Panc1 (cell line): Measurements from ENCODE around the gene UAP1L1. TPM values are rescaled to one million over a fixed set of nuclear protein-coding genes. Genes with fewer than 3 reads are reported as not detected.

Experiments
- ATAC-seq: fragments of 200-7000 bp; cut with Tn5 transposase; 2 replicates; pipeline ENCODE4 v1.9.1; 2020; ENCODE audit warnings: mild to moderate bottlenecking, moderate library complexity
- BruUV-seq: library from RNA; stranded (reverse); fragments of 400-500 nt; replicated peaks from 2 replicates; lab custom pipeline; 2021; lab: Mats Ljungman, UMichigan
- CTCF ChIA-PET: fragments of 300-600 bp; sonication (Branson Sonifier 250); formaldehyde crosslinking; loops from one replicate; lab custom pipeline; 2022; ENCODE audit warnings: antibody characterized with exemption; lab: Charles Lee
- POLR2A ChIA-PET: fragments of 300-600 bp; sonication (Branson Sonifier 250); formaldehyde crosslinking; loops from one replicate; lab custom pipeline; 2022; ENCODE audit warnings: antibody characterized with exemption; lab: Charles Lee
- DNase-seq: peaks from one replicate; pipeline ENCODE4 v3.0.0-alpha.2; 2010; ENCODE audit warnings: low read depth, low spot score
- H3K27ac ChIP-seq: 2 replicates; pipeline ENCODE4 v1.5.1; 2011; ENCODE audit warnings: mild to moderate bottlenecking, low read length, inconsistent platforms
- H3K27me3 ChIP-seq: fragments of 200-500 bp; sonication (Bioruptor generic); 2 replicates; pipeline ENCODE4 v1.6.0; 2014; ENCODE audit warnings: low read length, inconsistent platforms; ENCODE audit not compliant: control insufficient read depth, insufficient read depth
- H3K36me3 ChIP-seq: fragments of 200-500 bp; sonication (Bioruptor generic); 2 replicates; pipeline ENCODE4 v1.5.1; 2014; ENCODE audit warnings: inconsistent platforms, mild to moderate bottlenecking, low read length, moderate library complexity; ENCODE audit not compliant: control insufficient read depth, insufficient read depth
- H3K4me1 ChIP-seq: 2 replicates; pipeline ENCODE4 v1.5.1; 2011; ENCODE audit warnings: inconsistent platforms, mild to moderate bottlenecking, low read length, moderate library complexity; ENCODE audit not compliant: control insufficient read depth, insufficient read depth
- H3K4me3 ChIP-seq, 2 experiments: 2 replicates each; pipeline ENCODE4 v1.5.1; 2011 to 2012; ENCODE audit warnings: low read depth in 2 of 2, low read length in 2 of 2, mild to moderate bottlenecking in 2 of 2, inconsistent platforms in 1 of 2, moderate library complexity in 1 of 2
- H3K9me3 ChIP-seq: fragments of 200-500 bp; sonication (Bioruptor generic); 2 replicates; pipeline ENCODE4 v1.5.1; 2014; ENCODE audit warnings: low read depth, mild to moderate bottlenecking, inconsistent platforms, low read length, moderate library complexity; ENCODE audit not compliant: control insufficient read depth, insufficient read depth
- POLR2AphosphoS5 ChIP-seq: IDR thresholded peaks from 2 replicates; pipeline ENCODE4 v1.6.1; 2012; ENCODE audit warnings: mild to moderate bottlenecking, low read depth, low read length, moderate library complexity
- SIN3A ChIP-seq: IDR thresholded peaks from 2 replicates; pipeline ENCODE4 v1.6.1; 2012; ENCODE audit warnings: low read depth, mild to moderate bottlenecking, low read length, moderate library complexity, borderline replicate concordance; ENCODE audit not compliant: insufficient read depth
- TCF7L2 ChIP-seq: IDR thresholded peaks from 2 replicates; pipeline ENCODE4 v1.6.1; 2011; ENCODE audit warnings: mild to moderate bottlenecking, low read depth, low read length, inconsistent platforms
- in situ Hi-C: cut with HindIII; loops from 2 replicates; pipeline ENCODE4 v1.10.0; 2016; ENCODE audit warnings: low sequenced_read_pairs, low pct_unique_long_range_greater_than_20kb
- intact Hi-C: fragments of 100-400 bp; cut with micrococcal nuclease; formaldehyde crosslinking; loops from one replicate; pipeline ENCODE4 v1.10.0; 2022; ENCODE audit not compliant: unreplicated experiment
- total RNA-seq: library from RNA; stranded (reverse); gene quantifications from one replicate; pipeline ENCODE4 v1.2.1, GENCODE V29; 2021; ENCODE audit not compliant: unreplicated experiment
- TF ChIP-seq, protein P1 (sequence below): fragments of 450-650 bp; IDR thresholded peaks from 2 replicates; pipeline ENCODE4 v1.5.1; 2017; ENCODE audit warnings: mild to moderate bottlenecking
- TF ChIP-seq, protein P2 (sequence below), 2 experiments: IDR thresholded peaks; 2 replicates each; pipeline ENCODE4 v1.6.1; 2011 to 2012; ENCODE audit warnings: low read depth in 2 of 2, control low read depth in 1 of 2, low read length in 1 of 2, mild to moderate bottlenecking in 1 of 2, moderate library complexity in 1 of 2; ENCODE audit not compliant: insufficient read depth in 1 of 2

UAP1L1 gene
- total RNA-seq, 1 experiment from 2014 or later: 23.1 TPM

DNA sequence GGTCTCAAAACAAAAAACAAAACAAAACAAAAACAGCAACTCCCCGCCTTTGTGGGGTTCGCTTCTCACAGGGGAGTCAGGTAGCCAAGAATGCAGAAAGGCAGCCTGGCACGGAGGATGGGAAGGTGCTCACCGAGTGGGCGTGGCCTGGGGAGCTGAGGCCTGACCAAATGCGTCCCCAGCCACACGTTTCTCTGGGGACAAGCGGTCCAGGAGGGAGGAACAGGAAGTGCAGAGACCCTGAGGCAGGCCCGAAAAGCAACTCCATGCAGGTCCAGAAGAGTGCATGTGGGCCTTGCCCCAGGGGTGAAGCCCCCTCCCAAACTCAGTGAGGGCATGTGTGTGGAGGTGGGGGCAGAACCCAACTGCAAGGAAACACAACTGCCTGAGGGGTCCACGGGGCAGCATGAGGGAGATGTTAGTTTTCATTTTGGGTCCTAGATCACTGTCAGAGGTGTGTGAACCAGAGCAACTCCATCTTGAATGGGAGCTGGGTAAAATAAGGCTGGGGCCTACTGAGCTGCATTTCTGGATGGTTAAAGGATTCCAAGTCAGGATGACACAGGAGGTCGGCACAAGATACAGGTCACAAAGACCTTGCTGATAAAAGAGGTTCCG is 2.6 kb upstream of the UAP1L1 start:
- DNase-seq (no peak), ATAC-seq (no peak)
- Histone ChIP-seq H3K4me3 (no peak overlapping the region), H3K36me3 (no peaks in the 10 kb centered on the region; the same call in 1 of the 2 replicates), H3K27me3 (no peaks in the 10 kb centered on the region), H3K27ac (no peak overlapping the region), H3K4me1 (no peaks in the 10 kb centered on the region), H3K9me3 (no peaks in the 10 kb centered on the region)
- BruUV-seq: no TSS peak
- intact Hi-C loops: no loop called here
- no peak for TF ChIP-seq TCF7L2
- TF ChIP-seq, protein P1, sequence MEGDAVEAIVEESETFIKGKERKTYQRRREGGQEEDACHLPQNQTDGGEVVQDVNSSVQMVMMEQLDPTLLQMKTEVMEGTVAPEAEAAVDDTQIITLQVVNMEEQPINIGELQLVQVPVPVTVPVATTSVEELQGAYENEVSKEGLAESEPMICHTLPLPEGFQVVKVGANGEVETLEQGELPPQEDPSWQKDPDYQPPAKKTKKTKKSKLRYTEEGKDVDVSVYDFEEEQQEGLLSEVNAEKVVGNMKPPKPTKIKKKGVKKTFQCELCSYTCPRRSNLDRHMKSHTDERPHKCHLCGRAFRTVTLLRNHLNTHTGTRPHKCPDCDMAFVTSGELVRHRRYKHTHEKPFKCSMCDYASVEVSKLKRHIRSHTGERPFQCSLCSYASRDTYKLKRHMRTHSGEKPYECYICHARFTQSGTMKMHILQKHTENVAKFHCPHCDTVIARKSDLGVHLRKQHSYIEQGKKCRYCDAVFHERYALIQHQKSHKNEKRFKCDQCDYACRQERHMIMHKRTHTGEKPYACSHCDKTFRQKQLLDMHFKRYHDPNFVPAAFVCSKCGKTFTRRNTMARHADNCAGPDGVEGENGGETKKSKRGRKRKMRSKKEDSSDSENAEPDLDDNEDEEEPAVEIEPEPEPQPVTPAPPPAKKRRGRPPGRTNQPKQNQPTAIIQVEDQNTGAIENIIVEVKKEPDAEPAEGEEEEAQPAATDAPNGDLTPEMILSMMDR: no peak
- no peak for TF ChIP-seq SIN3A
- TF ChIP-seq POLR2AphosphoS5: no peak
- TF ChIP-seq, protein P2, sequence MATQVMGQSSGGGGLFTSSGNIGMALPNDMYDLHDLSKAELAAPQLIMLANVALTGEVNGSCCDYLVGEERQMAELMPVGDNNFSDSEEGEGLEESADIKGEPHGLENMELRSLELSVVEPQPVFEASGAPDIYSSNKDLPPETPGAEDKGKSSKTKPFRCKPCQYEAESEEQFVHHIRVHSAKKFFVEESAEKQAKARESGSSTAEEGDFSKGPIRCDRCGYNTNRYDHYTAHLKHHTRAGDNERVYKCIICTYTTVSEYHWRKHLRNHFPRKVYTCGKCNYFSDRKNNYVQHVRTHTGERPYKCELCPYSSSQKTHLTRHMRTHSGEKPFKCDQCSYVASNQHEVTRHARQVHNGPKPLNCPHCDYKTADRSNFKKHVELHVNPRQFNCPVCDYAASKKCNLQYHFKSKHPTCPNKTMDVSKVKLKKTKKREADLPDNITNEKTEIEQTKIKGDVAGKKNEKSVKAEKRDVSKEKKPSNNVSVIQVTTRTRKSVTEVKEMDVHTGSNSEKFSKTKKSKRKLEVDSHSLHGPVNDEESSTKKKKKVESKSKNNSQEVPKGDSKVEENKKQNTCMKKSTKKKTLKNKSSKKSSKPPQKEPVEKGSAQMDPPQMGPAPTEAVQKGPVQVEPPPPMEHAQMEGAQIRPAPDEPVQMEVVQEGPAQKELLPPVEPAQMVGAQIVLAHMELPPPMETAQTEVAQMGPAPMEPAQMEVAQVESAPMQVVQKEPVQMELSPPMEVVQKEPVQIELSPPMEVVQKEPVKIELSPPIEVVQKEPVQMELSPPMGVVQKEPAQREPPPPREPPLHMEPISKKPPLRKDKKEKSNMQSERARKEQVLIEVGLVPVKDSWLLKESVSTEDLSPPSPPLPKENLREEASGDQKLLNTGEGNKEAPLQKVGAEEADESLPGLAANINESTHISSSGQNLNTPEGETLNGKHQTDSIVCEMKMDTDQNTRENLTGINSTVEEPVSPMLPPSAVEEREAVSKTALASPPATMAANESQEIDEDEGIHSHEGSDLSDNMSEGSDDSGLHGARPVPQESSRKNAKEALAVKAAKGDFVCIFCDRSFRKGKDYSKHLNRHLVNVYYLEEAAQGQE (IDR thresholded peaks at IDR 0.05; ENCODE audit: insufficient read depth in 1 of 2, low read depth in 2 of 2, low read length in 1 of 2): no peak
- ChIA-PET POLR2A (no interaction called here), CTCF (no interaction called here)
- in situ Hi-C loops: no loop called here

DNA sequence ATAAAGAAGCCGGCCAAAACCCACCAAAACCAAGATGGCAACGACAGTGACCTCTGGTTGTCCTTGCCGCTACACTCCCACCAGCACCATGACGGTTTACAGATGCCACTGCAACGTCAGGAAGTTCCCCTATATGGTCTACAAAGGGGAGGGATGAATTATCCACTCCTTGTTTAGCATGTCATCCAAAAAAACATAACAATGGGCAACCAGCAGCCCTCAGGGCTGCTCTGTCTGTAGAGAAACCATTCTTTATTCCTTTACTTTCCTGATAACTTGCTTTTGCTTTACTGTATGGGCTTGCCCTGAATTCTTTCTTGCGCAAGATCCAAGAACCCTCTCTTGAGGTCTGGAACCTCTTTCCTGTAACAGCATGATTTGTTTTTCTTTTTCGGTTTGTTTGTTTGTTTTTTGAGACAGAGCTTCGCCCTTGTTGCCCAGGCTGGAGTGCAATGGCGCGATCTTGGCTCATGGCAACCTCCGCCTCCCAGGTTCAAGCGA is 2.0 kb upstream of the UAP1L1 start:
- Histone ChIP-seq H3K27me3 (no peaks in the 10 kb centered on the region), H3K27ac (no peak overlapping the region), H3K9me3 (no peaks in the 10 kb centered on the region), H3K36me3 (no peaks in the 10 kb centered on the region; the same call in 1 of the 2 replicates), H3K4me3 (no peak overlapping the region), H3K4me1 (no peaks in the 10 kb centered on the region)
- CTCF ChIA-PET: no interaction called here
- in situ Hi-C loops: no loop called here
- BruUV-seq: no TSS peak
- TF ChIP-seq, protein P1: no peak
- TF ChIP-seq SIN3A (no peak), POLR2AphosphoS5 (no peak), TCF7L2 (no peak)
- TF ChIP-seq, protein P2 (IDR thresholded peaks at IDR 0.05; ENCODE audit: insufficient read depth in 1 of 2, low read depth in 2 of 2, low read length in 1 of 2): no peak
- ATAC-seq (no peak), DNase-seq (no peak)
- intact Hi-C loops: no loop called here
- POLR2A ChIA-PET: no interaction called here
